Calu3 (cell line): ENCODE results near the gene SHC1. TPM values are rescaled to one million over a fixed set of nuclear protein-coding genes. Genes with fewer than 3 reads are reported as not detected.

Experiments
- BruUV-seq: library from RNA; stranded (reverse); fragments of 400-500 nt; replicated peaks from 2 replicates; lab custom pipeline; 2021; lab: Mats Ljungman, UMichigan
- CTCF ChIA-PET: fragments of 300-600 bp; sonication (Branson Sonifier 250); formaldehyde crosslinking; loops from one replicate; lab custom pipeline; 2022; ENCODE audit warnings: antibody characterized with exemption; lab: Charles Lee
- DNase-seq: peaks from one replicate; pipeline ENCODE4 v3.0.0; 2022
- H3K27ac Mint-ChIP-seq: one replicate; pipeline ENCODE4 v1.8.0; 2022; ENCODE audit warnings: mixed read lengths; ENCODE audit not compliant: unreplicated experiment
- H3K27me3 Mint-ChIP-seq: one replicate; pipeline ENCODE4 v1.8.0; 2022; ENCODE audit warnings: mixed read lengths; ENCODE audit not compliant: unreplicated experiment
- H3K36me3 Mint-ChIP-seq: one replicate; pipeline ENCODE4 v1.8.0; 2022; ENCODE audit warnings: mild to moderate bottlenecking, moderate library complexity, mixed read lengths; ENCODE audit not compliant: insufficient read depth, unreplicated experiment
- H3K4me1 Mint-ChIP-seq: one replicate; pipeline ENCODE4 v1.8.0; 2022; ENCODE audit warnings: mild to moderate bottlenecking, low read depth, mixed read lengths; ENCODE audit not compliant: unreplicated experiment
- H3K4me3 Mint-ChIP-seq: one replicate; pipeline ENCODE4 v1.8.0; 2022; ENCODE audit warnings: mild to moderate bottlenecking, low read depth, moderate library complexity, mixed read lengths; ENCODE audit not compliant: unreplicated experiment
- H3K9me3 Mint-ChIP-seq: one replicate; pipeline ENCODE4 v1.8.0; 2022; ENCODE audit warnings: low read depth, mixed read lengths; ENCODE audit not compliant: unreplicated experiment
- intact Hi-C: fragments of 100-400 bp; cut with micrococcal nuclease; formaldehyde crosslinking; loops from one replicate; pipeline ENCODE4 v1.10.0; 2022; ENCODE audit not compliant: unreplicated experiment
- total RNA-seq: library from RNA; stranded (reverse); gene quantifications from 2 replicates; pipeline ENCODE4 v1.2.3, GENCODE V29; 2022
- TF ChIP-seq, protein P1 (sequence below): fragments of 200-600 bp; IDR thresholded peaks from one replicate; pipeline ENCODE4 v1.8.0; 2022; ENCODE audit warnings: antibody characterized with exemption; ENCODE audit not compliant: unreplicated experiment

Gene SHC1
- total RNA-seq, 1 experiment from 2014 or later, result 77.5 TPM

DNA sequence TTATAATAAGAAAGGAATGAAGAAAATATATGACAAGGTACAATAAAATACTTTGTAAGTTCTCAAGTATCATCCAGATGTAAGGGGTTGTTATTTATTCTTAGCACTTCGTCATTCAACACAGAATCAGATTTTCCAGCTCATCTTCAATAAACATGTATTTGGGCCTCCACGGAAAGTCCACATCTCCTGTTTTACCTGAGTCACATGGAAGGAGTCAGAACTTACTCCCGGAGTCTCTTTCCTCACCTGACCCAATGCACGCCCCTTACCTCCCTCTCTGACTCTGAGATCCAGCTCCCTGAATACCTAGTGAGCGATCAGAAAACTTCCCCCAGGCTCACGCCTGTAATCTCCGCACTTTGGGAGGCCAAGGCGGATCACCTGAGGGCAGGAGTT lies 32.6 kb downstream of the SHC1 start:
- CTCF ChIA-PET, result no interaction called here
- H3K27ac Mint-ChIP-seq, result peak overlapping the region; percentile 99
- H3K36me3 Mint-ChIP-seq, result peaks cover 22% of the 10 kb centered on the region
- BruUV-seq, result no TSS peak
- peaks cover 41% of the 10 kb centered on the region for H3K4me1 Mint-ChIP-seq
- no peaks in the 10 kb centered on the region for H3K9me3 Mint-ChIP-seq
- TF ChIP-seq, protein P1, sequence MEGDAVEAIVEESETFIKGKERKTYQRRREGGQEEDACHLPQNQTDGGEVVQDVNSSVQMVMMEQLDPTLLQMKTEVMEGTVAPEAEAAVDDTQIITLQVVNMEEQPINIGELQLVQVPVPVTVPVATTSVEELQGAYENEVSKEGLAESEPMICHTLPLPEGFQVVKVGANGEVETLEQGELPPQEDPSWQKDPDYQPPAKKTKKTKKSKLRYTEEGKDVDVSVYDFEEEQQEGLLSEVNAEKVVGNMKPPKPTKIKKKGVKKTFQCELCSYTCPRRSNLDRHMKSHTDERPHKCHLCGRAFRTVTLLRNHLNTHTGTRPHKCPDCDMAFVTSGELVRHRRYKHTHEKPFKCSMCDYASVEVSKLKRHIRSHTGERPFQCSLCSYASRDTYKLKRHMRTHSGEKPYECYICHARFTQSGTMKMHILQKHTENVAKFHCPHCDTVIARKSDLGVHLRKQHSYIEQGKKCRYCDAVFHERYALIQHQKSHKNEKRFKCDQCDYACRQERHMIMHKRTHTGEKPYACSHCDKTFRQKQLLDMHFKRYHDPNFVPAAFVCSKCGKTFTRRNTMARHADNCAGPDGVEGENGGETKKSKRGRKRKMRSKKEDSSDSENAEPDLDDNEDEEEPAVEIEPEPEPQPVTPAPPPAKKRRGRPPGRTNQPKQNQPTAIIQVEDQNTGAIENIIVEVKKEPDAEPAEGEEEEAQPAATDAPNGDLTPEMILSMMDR, result no peak
- no peak for DNase-seq
- peak overlapping the region; percentile 95 for H3K4me3 Mint-ChIP-seq
- intact Hi-C loops, result loop anchor here (10.0 kb wide), 1 partner anchor 173 kb away; no protein-coding TSS in a partner anchor
- H3K27me3 Mint-ChIP-seq, result no peaks in the 10 kb centered on the region

- Mint-ChIP-seq H3K27ac (peak overlapping the region; percentile 99), H3K4me1 (peaks cover 44% of the 10 kb centered on the region), H3K4me3 (peak overlapping the region; percentile 95), H3K27me3 (no peaks in the 10 kb centered on the region), H3K36me3 (peaks cover 22% of the 10 kb centered on the region), H3K9me3 (no peaks in the 10 kb centered on the region)
- intact Hi-C loops, result loop anchor here (10.0 kb wide), 1 partner anchor 173 kb away; no protein-coding TSS in a partner anchor
- TF ChIP-seq, protein P1, result no peak
- BruUV-seq, result TSS peak; percentile 97
- CTCF ChIA-PET, result interaction anchor here (0.8 to 1.6 kb wide), 5 partner anchors 18 to 148 kb away, joined by 3 to 5 read pairs (median 3); partner anchors contain the start of genes ADAM15 and PBXIP1
- peak; percentile 91 for DNase-seq
Measured at GRCh38 chr1:154937085-154937987, 33.2 kb downstream of the SHC1 start.

GRCh38 chr1:154936555-154937084 lies 33.9 kb downstream of the SHC1 start, which contains the start of gene PMVK:
PMVK (minus strand) TSS chr1:154936719; CDS start chr1:154936685, 34 bp downstream.
- peak within 1 kb of the TSS; percentile 95 for H3K4me3 Mint-ChIP-seq
- intact Hi-C loops, result loop anchor here (10.0 kb wide), 1 partner anchor 172 kb away; no protein-coding TSS in a partner anchor
- peaks cover 26% of the 10 kb centered on the region for H3K36me3 Mint-ChIP-seq
- H3K9me3 Mint-ChIP-seq, result no peaks in the 10 kb centered on the region
- CTCF ChIA-PET, result interaction anchor here (0.6 to 1.6 kb wide), 9 partner anchors 8 to 236 kb away, joined by 3 to 5 read pairs (median 3); partner anchors contain the start of genes ADAM15, KRTCAP2 and PBXIP1
- peak; percentile 97 for DNase-seq
- H3K27me3 Mint-ChIP-seq, result no peaks in the 10 kb centered on the region
- TF ChIP-seq, protein P1, result peak; percentile 26
- BruUV-seq, result no TSS peak
- peaks cover 50% of the 10 kb centered on the region for H3K4me1 Mint-ChIP-seq
- H3K27ac Mint-ChIP-seq, result peak within 1 kb of the TSS; percentile 99
